CD4-positive, alpha-beta T cell (primary cell): ENCODE measurements around the gene ADK. TPM values are rescaled to one million over a fixed set of nuclear protein-coding genes. Genes with fewer than 3 reads are reported as not detected.

Source experiments
- ATAC-seq: fragments of 200-7000 bp; cut with Tn5 transposase; one replicate; pipeline ENCODE4 v1.10.0; 2022; ENCODE audit warnings: mild to moderate bottlenecking; ENCODE audit not compliant: poor library complexity
- CTCF ChIA-PET: fragments of 350-600 bp; sonication (Branson Sonifier 250); formaldehyde crosslinking; loops from one replicate; lab custom pipeline; 2021; ENCODE audit warnings: antibody characterized with exemption, inconsistent platforms; lab: Charles Lee
- POLR2A ChIA-PET: fragments of 350-600 bp; sonication (Branson Sonifier 250); formaldehyde crosslinking; loops from one replicate; lab custom pipeline; 2021; ENCODE audit warnings: antibody characterized with exemption, inconsistent platforms; lab: Charles Lee
- DNase-seq, 14 experiments: peaks; one replicate each; pipeline ENCODE4 v3.0.0-alpha.2; 2013 to 2020; ENCODE audit warnings: mixed read lengths in 2 of 14
- H3K27ac ChIP-seq, 2 donors: one replicate each; pipeline versions ENCODE4 v1.5.1 to v1.7.0; 2013; ENCODE audit warnings: low read length in 2 of 2, low read depth in 1 of 2, mild to moderate bottlenecking in 1 of 2
- H3K27me3 ChIP-seq, 2 experiments: 1 replicate in 1 of 2; 2 replicates in 1 of 2; pipeline versions ENCODE4 v1.6.1 to v1.7.0; 2013; ENCODE audit warnings: low read length in 2 of 2, control low read depth in 1 of 2, mild to moderate bottlenecking in 1 of 2, moderate library complexity in 1 of 2; ENCODE audit not compliant: insufficient read depth in 2 of 2, control insufficient read depth in 1 of 2
- H3K36me3 ChIP-seq: one replicate; pipeline ENCODE4 v1.6.1; 2013; ENCODE audit warnings: low read length, control low read depth; ENCODE audit not compliant: insufficient read depth
- H3K4me1 ChIP-seq: one replicate; pipeline ENCODE4 v1.6.1; 2013; ENCODE audit warnings: low read length, control low read depth; ENCODE audit not compliant: insufficient read depth
- H3K4me3 ChIP-seq: one replicate; pipeline ENCODE4 v1.5.1; 2013; ENCODE audit warnings: mild to moderate bottlenecking, low read length, moderate library complexity
- H3K9me3 ChIP-seq, 2 experiments: 1 replicate in 1 of 2; 2 replicates in 1 of 2; pipeline versions ENCODE4 v1.6.1 to v1.7.0; 2013; ENCODE audit warnings: low read length in 2 of 2, mild to moderate bottlenecking in 2 of 2, control low read depth in 1 of 2, moderate library complexity in 1 of 2; ENCODE audit not compliant: control insufficient read depth in 1 of 2, insufficient read depth in 1 of 2
- H3K27ac Mint-ChIP-seq: one replicate; pipeline ENCODE4 v1.8.0; 2020; ENCODE audit warnings: mixed read lengths
- H3K27me3 Mint-ChIP-seq: one replicate; pipeline ENCODE4 v1.8.0; 2021; ENCODE audit warnings: mixed read lengths
- H3K36me3 Mint-ChIP-seq: one replicate; pipeline ENCODE4 v1.8.0; 2021; ENCODE audit warnings: low read depth, mixed read lengths
- H3K4me1 Mint-ChIP-seq: one replicate; pipeline ENCODE4 v1.8.0; 2021; ENCODE audit warnings: low read depth, mixed read lengths
- H3K4me3 Mint-ChIP-seq: one replicate; pipeline ENCODE4 v1.8.0; 2020; ENCODE audit warnings: mild to moderate bottlenecking, mixed read lengths
- H3K9me3 Mint-ChIP-seq: one replicate; pipeline ENCODE4 v1.8.0; 2020; ENCODE audit warnings: mixed read lengths
- intact Hi-C, 2 experiments: fragments of 100-400 bp; cut with DNase I in 1 of 2; cut with micrococcal nuclease in 1 of 2; formaldehyde crosslinking; loops; one replicate each; pipeline versions ENCODE4 v1.15.1 to v1.9.0; 2023 to 2025; cut with DNase I, micrococcal nuclease
- total RNA-seq, 174 experiments: library from RNA in 2 of 174; stranded (reverse) in 2 of 174; gene quantifications; one replicate each; pipeline ENCODE4 v1.2.3 and lab custom pipeline; 2021 to 2026
- TF ChIP-seq, protein P1 (sequence below): fragments of 200-600 bp; IDR thresholded peaks from one replicate; pipeline ENCODE4 v1.8.0; 2022; ENCODE audit warnings: antibody characterized with exemption, mild to moderate bottlenecking

ADK gene
- total RNA-seq, 2 experiments from 2014 or later = 15.3 to 17.6 TPM

DNA sequence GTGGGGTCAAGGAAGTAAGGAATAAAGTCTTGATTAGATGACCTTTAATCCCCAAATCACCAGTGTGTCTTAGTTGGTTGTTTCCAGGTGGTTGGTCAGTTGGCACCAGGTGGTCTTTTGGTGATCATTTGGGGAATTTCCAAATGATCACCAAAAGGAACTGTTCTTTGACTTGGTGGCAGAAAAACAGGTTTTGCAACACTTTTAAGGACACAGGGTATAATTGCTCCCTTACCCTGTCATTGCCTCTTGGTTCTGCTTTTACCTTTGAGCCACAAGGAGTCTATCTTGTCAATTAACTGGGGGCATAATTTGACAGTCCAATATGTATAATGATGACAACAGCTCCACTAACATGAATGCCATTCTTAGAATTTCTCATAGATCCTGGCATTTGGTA lies 104.2 kb downstream of the ADK start:
- H3K27me3 Mint-ChIP-seq = no peaks in the 10 kb centered on the region
- no peaks in the 10 kb centered on the region for H3K4me1 Mint-ChIP-seq
- DNase-seq (no peak), ATAC-seq (no peak)
- H3K36me3 Mint-ChIP-seq = no peaks in the 10 kb centered on the region
- no peak overlapping the region for H3K27ac Mint-ChIP-seq
- no peaks in the 10 kb centered on the region for H3K36me3 ChIP-seq
- H3K4me3 ChIP-seq = no peak overlapping the region
- H3K4me3 Mint-ChIP-seq = no peak overlapping the region
- H3K4me1 ChIP-seq = no peaks in the 10 kb centered on the region
- ChIA-PET POLR2A (no interaction called here), CTCF (no interaction called here)
- H3K27me3 ChIP-seq = no peaks in the 10 kb centered on the region
- intact Hi-C loops = no loop called here
- no peaks in the 10 kb centered on the region for H3K9me3 ChIP-seq
- H3K27ac ChIP-seq = no peak overlapping the region
- no peaks in the 10 kb centered on the region for H3K9me3 Mint-ChIP-seq
- TF ChIP-seq, protein P1, sequence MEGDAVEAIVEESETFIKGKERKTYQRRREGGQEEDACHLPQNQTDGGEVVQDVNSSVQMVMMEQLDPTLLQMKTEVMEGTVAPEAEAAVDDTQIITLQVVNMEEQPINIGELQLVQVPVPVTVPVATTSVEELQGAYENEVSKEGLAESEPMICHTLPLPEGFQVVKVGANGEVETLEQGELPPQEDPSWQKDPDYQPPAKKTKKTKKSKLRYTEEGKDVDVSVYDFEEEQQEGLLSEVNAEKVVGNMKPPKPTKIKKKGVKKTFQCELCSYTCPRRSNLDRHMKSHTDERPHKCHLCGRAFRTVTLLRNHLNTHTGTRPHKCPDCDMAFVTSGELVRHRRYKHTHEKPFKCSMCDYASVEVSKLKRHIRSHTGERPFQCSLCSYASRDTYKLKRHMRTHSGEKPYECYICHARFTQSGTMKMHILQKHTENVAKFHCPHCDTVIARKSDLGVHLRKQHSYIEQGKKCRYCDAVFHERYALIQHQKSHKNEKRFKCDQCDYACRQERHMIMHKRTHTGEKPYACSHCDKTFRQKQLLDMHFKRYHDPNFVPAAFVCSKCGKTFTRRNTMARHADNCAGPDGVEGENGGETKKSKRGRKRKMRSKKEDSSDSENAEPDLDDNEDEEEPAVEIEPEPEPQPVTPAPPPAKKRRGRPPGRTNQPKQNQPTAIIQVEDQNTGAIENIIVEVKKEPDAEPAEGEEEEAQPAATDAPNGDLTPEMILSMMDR = no peak

DNA sequence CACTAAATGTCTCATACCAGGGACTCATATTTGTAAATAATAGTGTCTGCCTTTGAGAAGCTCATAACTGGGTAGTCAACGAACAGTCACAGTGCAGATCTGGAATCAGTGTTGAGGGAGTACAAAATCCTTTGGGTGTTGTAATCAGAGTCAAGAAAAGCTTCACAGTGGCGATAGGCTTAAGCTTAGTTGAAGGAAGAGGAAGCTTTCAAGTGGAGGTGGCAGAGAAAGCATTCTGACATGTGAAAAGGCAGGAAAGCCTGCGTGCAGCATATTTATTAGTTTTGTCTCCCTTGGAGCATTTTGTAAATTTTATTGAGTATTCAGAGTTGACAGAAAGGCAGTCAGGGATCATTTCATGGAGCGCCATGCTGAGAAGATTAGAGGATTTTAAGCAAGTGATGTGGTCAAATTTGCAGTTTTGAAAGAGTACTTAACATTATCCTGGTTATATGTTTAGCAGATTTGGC lies 104.9 kb downstream of the ADK start:
- no peaks in the 10 kb centered on the region for H3K36me3 ChIP-seq
- H3K4me1 Mint-ChIP-seq = no peaks in the 10 kb centered on the region
- ATAC-seq (no peak), DNase-seq (no peak)
- H3K27me3 ChIP-seq = no peaks in the 10 kb centered on the region
- TF ChIP-seq, protein P1 = no peak
- ChIA-PET POLR2A (no interaction called here), CTCF (no interaction called here)
- H3K36me3 Mint-ChIP-seq = no peaks in the 10 kb centered on the region
- H3K27ac Mint-ChIP-seq = no peak overlapping the region
- no peaks in the 10 kb centered on the region for H3K4me1 ChIP-seq
- no peak overlapping the region for H3K27ac ChIP-seq
- no peaks in the 10 kb centered on the region for H3K27me3 Mint-ChIP-seq
- H3K9me3 Mint-ChIP-seq = no peaks in the 10 kb centered on the region
- no peak overlapping the region for H3K4me3 ChIP-seq
- intact Hi-C loops = no loop called here
- H3K4me3 Mint-ChIP-seq = no peak overlapping the region
- no peaks in the 10 kb centered on the region for H3K9me3 ChIP-seq

DNA sequence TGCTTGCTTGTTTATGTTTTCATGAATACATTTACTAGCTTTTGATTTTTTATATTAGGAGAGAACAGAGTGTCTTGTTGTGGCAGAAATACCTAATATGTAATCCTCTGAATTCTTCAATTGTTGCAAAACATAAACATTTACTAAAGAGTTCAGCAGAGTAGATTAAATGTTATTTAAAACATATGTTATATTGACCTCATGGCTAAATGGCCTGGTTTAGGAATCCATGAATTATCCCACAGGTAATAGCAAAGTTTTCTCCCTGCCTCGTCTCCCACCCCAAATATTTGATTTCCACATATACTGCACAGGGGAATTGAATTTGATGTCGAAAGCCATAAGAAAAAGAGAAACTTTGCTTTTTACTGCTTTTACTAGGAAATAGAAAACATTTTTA lies 111.8 kb downstream of the ADK start:
- TF ChIP-seq, protein P1 = no peak
- DNase-seq (no peak), ATAC-seq (no peak)
- intact Hi-C loops = loop anchor here (5.0 to 10.0 kb wide), 2 partner anchors 562 to 564 kb away; partner anchors contain the start of gene KAT6B (in 2 of the 2)
- Mint-ChIP-seq H3K4me3 (no peak overlapping the region), H3K4me1 (peaks cover 6% of the 10 kb centered on the region), H3K9me3 (no peaks in the 10 kb centered on the region), H3K36me3 (no peaks in the 10 kb centered on the region), H3K27ac (no peak overlapping the region), H3K27me3 (no peaks in the 10 kb centered on the region)
- H3K27ac ChIP-seq = no peak overlapping the region
- H3K4me1 ChIP-seq = peaks cover 4% of the 10 kb centered on the region
- H3K36me3 ChIP-seq = no peaks in the 10 kb centered on the region
- H3K27me3 ChIP-seq = no peaks in the 10 kb centered on the region
- POLR2A ChIA-PET = no interaction called here
- no peak overlapping the region for H3K4me3 ChIP-seq
- CTCF ChIA-PET = interaction anchor here (1.0 kb wide), 1 partner anchor 973 kb away, joined by 3 read pairs; the partner anchor contains the start of gene COMTD1
- H3K9me3 ChIP-seq = no peaks in the 10 kb centered on the region
